ENCODE measurements around the gene EFNB3.

Gene EFNB3

GRCh38 chr17:7714721-7715594 lies 10.0 kb downstream of the EFNB3 start:
- Histone ChIP-seq H4K20me1 (ENCODE audit: low read depth, low read length) (no peaks in the 10 kb centered on the region), H3K4me3 (ENCODE audit: insufficient read depth, low read length, poor library complexity, severe bottlenecking) (no peak overlapping the region), H3K4me2 (ENCODE audit: low read depth, low read length, poor library complexity, severe bottlenecking) (no peak overlapping the region), H3K9me3 (ENCODE audit: insufficient read depth, low read length) (no peaks in the 10 kb centered on the region), H3K9ac (ENCODE audit: low read length) (no peak overlapping the region), H3K9me2 (replicated peaks; ENCODE audit: insufficient read depth, low read length) (no peaks in the 10 kb centered on the region), H3F3A (ENCODE audit: insufficient read depth) (no peaks in the 10 kb centered on the region), H3K79me2 (ENCODE audit: insufficient read depth, low read length) (no peaks in the 10 kb centered on the region), H2AFZ (ENCODE audit: low read depth, low read length, severe bottlenecking) (no peak overlapping the region), H3K27me3 (ENCODE audit: low read length) (no peaks in the 10 kb centered on the region), H3K27ac (ENCODE audit: low read depth, low read length) (no peak overlapping the region), H3K36me3 (ENCODE audit: low read length) (no peaks in the 10 kb centered on the region)
- no peak for TF ChIP-seq CTCF (IDR thresholded peaks at IDR 0.05; ENCODE audit: insufficient read depth, low read length, poor library complexity, severe bottlenecking)
- TF ChIP-seq EZH2phosphoT487 (conservative IDR thresholded peaks at IDR 0.05; ENCODE audit: low read length) = no peak

- Histone ChIP-seq H2AFZ (ENCODE audit: low read depth, low read length, severe bottlenecking) (no peak overlapping the region), H3K4me3 (ENCODE audit: insufficient read depth, low read length, poor library complexity, severe bottlenecking) (no peak overlapping the region)
Measured at GRCh38 chr17:7715936-7716886, 11.2 kb downstream of the EFNB3 start.

More at GRCh38 chr17:7715936-7716886, 11.2 kb downstream of the EFNB3 start:
- Histone ChIP-seq H3K9me3 (ENCODE audit: insufficient read depth, low read length) (no peaks in the 10 kb centered on the region), H3K36me3 (ENCODE audit: low read length) (no peaks in the 10 kb centered on the region), H3F3A (ENCODE audit: insufficient read depth) (no peaks in the 10 kb centered on the region), H3K9ac (ENCODE audit: low read length) (no peak overlapping the region), H3K9me2 (replicated peaks; ENCODE audit: insufficient read depth, low read length) (no peaks in the 10 kb centered on the region), H3K79me2 (ENCODE audit: insufficient read depth, low read length) (no peaks in the 10 kb centered on the region), H3K27me3 (ENCODE audit: low read length) (no peaks in the 10 kb centered on the region), H3K4me2 (ENCODE audit: low read depth, low read length, poor library complexity, severe bottlenecking) (peak overlapping the region; percentile 54), H4K20me1 (ENCODE audit: low read depth, low read length) (no peaks in the 10 kb centered on the region), H3K27ac (ENCODE audit: low read depth, low read length) (no peak overlapping the region)
- TF ChIP-seq EZH2phosphoT487 (conservative IDR thresholded peaks at IDR 0.05; ENCODE audit: low read length) (no peak), CTCF (IDR thresholded peaks at IDR 0.05; ENCODE audit: insufficient read depth, low read length, poor library complexity, severe bottlenecking) (no peak)
